A549 (cell line): ENCODE results near the gene NTM. TPM values are rescaled to one million over a fixed set of nuclear protein-coding genes. Genes with fewer than 3 reads are reported as not detected.

Experiments used
- ATAC-seq, 2 experiments: fragments of 200-7000 bp in 1 of 2; fragments of >200 bp in 1 of 2; cut with Nextera tagmentation in 1 of 2; cut with Tn5 transposase in 1 of 2; 3 replicates each; pipeline versions ENCODE4 v1.8.0 to v1.9.1; 2018 to 2020; ENCODE audit warnings: mild to moderate bottlenecking in 1 of 2, moderate library complexity in 1 of 2
- CTCF ChIA-PET: fragments of 300-600 bp; sonication (Branson Sonifier 250); formaldehyde crosslinking; extraction: SDS; loops from one replicate; lab custom pipeline; 2021; ENCODE audit warnings: antibody characterized with exemption, inconsistent platforms; lab: Yijun Ruan, JAX
- POLR2A ChIA-PET: fragments of 350-600 bp; formaldehyde crosslinking; extraction: SDS; loops from one replicate; lab custom pipeline; 2021; ENCODE audit warnings: antibody characterized with exemption, inconsistent platforms; lab: Yijun Ruan, JAX
- DNase-seq, 2 experiments: peaks; one replicate each; pipeline versions ENCODE4 v3.0.0 to v3.0.0-alpha.2; 2011 to 2016; ENCODE audit warnings: low read depth in 1 of 2, low spot score in 1 of 2
- FAIRE-seq: peaks from 2 replicates; lab custom pipeline; 2011; peaks lifted over from hg19 to GRCh38; lab: Jason Lieb, UNC
- H3K27ac ChIP-seq, 2 experiments: fragments of >200 bp; sonication (Bioruptor Twin); formaldehyde crosslinking; 3 replicates each; pipeline ENCODE4 v1.5.1; 2016 to 2017
- H3K4me1 ChIP-seq: fragments of >200 bp; sonication (Bioruptor Twin); formaldehyde crosslinking; 3 replicates; pipeline ENCODE4 v1.6.1; 2016
- H3K4me2 ChIP-seq: fragments of >200 bp; sonication (Bioruptor Twin); formaldehyde crosslinking; 3 replicates; pipeline ENCODE4 v1.6.1; 2016
- H3K4me3 ChIP-seq: fragments of >200 bp; sonication (Bioruptor Twin); formaldehyde crosslinking; 3 replicates; pipeline ENCODE4 v1.5.1; 2016
- H3K9me3 ChIP-seq: fragments of >200 bp; sonication (Bioruptor Twin); formaldehyde crosslinking; 3 replicates; pipeline ENCODE4 v1.6.1; 2016
- CHD2 ChIP-seq: fragments of 150-350 bp; IDR thresholded peaks from 2 replicates; pipeline ENCODE4 v1.6.1; 2014; ENCODE audit warnings: low read length; ENCODE audit not compliant: partially characterized antibody
- EHF ChIP-seq: fragments of 250-450 bp; sonication (Bioruptor Pico); IDR thresholded peaks from 2 replicates; pipeline ENCODE4 v1.5.0; 2020; ENCODE audit warnings: mild to moderate bottlenecking
- EP300 ChIP-seq, 2 experiments: fragments of >200 bp; sonication (Bioruptor Twin); formaldehyde crosslinking; IDR thresholded peaks; 2 replicates in 1 of 2; 3 replicates in 1 of 2; pipeline ENCODE4 v1.6.1; 2016 to 2017
- ESRRA ChIP-seq: fragments of 150-350 bp; IDR thresholded peaks from 2 replicates; pipeline ENCODE4 v1.6.1; 2014; ENCODE audit warnings: mild to moderate bottlenecking, low read length, borderline replicate concordance
- FOSB ChIP-seq: fragments of 250-450 bp; sonication (Bioruptor Pico); IDR thresholded peaks from 2 replicates; pipeline ENCODE4 v1.5.0; 2020; ENCODE audit warnings: mild to moderate bottlenecking, moderate library complexity
- FOXS1 ChIP-seq: fragments of 250-450 bp; sonication (Bioruptor Pico); IDR thresholded peaks from 2 replicates; pipeline ENCODE4 v1.5.0; 2020; ENCODE audit warnings: mild to moderate bottlenecking, moderate library complexity
- GATA3 ChIP-seq: IDR thresholded peaks from 2 replicates; pipeline ENCODE4 v1.6.1; 2012; ENCODE audit warnings: borderline replicate concordance
- HOXA7 ChIP-seq: fragments of 250-450 bp; sonication (Bioruptor Pico); IDR thresholded peaks from 2 replicates; pipeline ENCODE4 v1.5.0; 2020; ENCODE audit warnings: mild to moderate bottlenecking, moderate library complexity
- HOXB13 ChIP-seq: fragments of 250-450 bp; sonication (Bioruptor Pico); IDR thresholded peaks from 2 replicates; pipeline ENCODE4 v1.5.0; 2020; ENCODE audit warnings: low read depth, mild to moderate bottlenecking, moderate library complexity
- HOXB5 ChIP-seq: fragments of 250-450 bp; sonication (Bioruptor Pico); IDR thresholded peaks from 2 replicates; pipeline ENCODE4 v1.5.0; 2020; ENCODE audit warnings: mild to moderate bottlenecking, moderate library complexity
- JUNB ChIP-seq: fragments of >200 bp; sonication (Bioruptor Twin); formaldehyde crosslinking; IDR thresholded peaks from 2 replicates; pipeline ENCODE4 v1.6.1; 2016
- KDM1A ChIP-seq: fragments of 200-600 bp; sonication (generic); IDR thresholded peaks from 2 replicates; pipeline ENCODE4 v1.6.1; 2016; ENCODE audit warnings: low read depth, mild to moderate bottlenecking
- KDM5A ChIP-seq: fragments of 200-600 bp; sonication (generic); IDR thresholded peaks from 2 replicates; pipeline ENCODE4 v1.6.1; 2016; ENCODE audit warnings: antibody characterized with exemption, mild to moderate bottlenecking
- MYC ChIP-seq: IDR thresholded peaks from 2 replicates; pipeline ENCODE4 v1.6.1; 2012; ENCODE audit warnings: mild to moderate bottlenecking, inconsistent platforms, low read length, improper control_type of control experiment, borderline replicate concordance
- NR3C1 ChIP-seq: fragments of >200 bp; sonication (Bioruptor Twin); formaldehyde crosslinking; IDR thresholded peaks from 3 replicates; pipeline ENCODE4 v1.6.1; 2017
- PHF8 ChIP-seq: fragments of 200-600 bp; sonication (generic); IDR thresholded peaks from 2 replicates; pipeline ENCODE4 v1.6.1; 2016; ENCODE audit warnings: low read depth, mild to moderate bottlenecking, antibody characterized with exemption, moderate library complexity, borderline replicate concordance
- REST ChIP-seq: fragments of 200-600 bp; sonication (generic); IDR thresholded peaks from 2 replicates; pipeline ENCODE4 v1.6.1; 2016; ENCODE audit warnings: antibody characterized with exemption, mild to moderate bottlenecking, moderate library complexity
- SMC3 ChIP-seq: fragments of >200 bp; sonication (Bioruptor Twin); formaldehyde crosslinking; IDR thresholded peaks from 3 replicates; pipeline ENCODE4 v1.6.1; 2018; ENCODE audit warnings: inconsistent platforms
- SREBF2 ChIP-seq: fragments of 450-650 bp; IDR thresholded peaks from 2 replicates; pipeline ENCODE4 v1.6.1; 2014; ENCODE audit warnings: mild to moderate bottlenecking, moderate library complexity
- TP53 ChIP-seq: fragments of 250-450 bp; sonication (Bioruptor Pico); IDR thresholded peaks from 2 replicates; pipeline ENCODE4 v1.5.0; 2021; ENCODE audit warnings: mild to moderate bottlenecking, moderate library complexity
- USF2 ChIP-seq: fragments of 450-650 bp; IDR thresholded peaks from 2 replicates; pipeline ENCODE4 v1.6.1; 2014; ENCODE audit warnings: antibody characterized with exemption
- ZC3H11A ChIP-seq: fragments of 450-650 bp; IDR thresholded peaks from 2 replicates; pipeline ENCODE4 v1.6.1; 2014; ENCODE audit warnings: antibody characterized with exemption, mild to moderate bottlenecking
- ZNF302 ChIP-seq: fragments of 250-450 bp; sonication (Bioruptor Pico); IDR thresholded peaks from 2 replicates; pipeline ENCODE4 v1.9.0; 2021; ENCODE audit warnings: inconsistent platforms, mild to moderate bottlenecking, moderate library complexity
- ZSCAN20 ChIP-seq: fragments of 250-450 bp; sonication (Bioruptor Pico); IDR thresholded peaks from 2 replicates; pipeline ENCODE4 v1.8.0; 2022; ENCODE audit warnings: mild to moderate bottlenecking, moderate library complexity
- WGBS: methylation state at CpG from one replicate; pipeline ENCODE4 v1.1.6; 2017; ENCODE audit errors: missing lambda C conversion rate; 5-methylcytosine and 5-hydroxymethylcytosine counted together
- polyA plus RNA-seq, 4 experiments: library from polyadenylated mRNA; depleted of rRNA in 3 of 4; stranded (reverse); fragments of >200 nt; fragmentation: RNase III in 1 of 4; extraction: RNeasy Plus Mini Kit Qiagen cat#74134 plus additional on column Dnase treatment in 1 of 4; gene quantifications; 2 replicates in 3 of 4; 3 replicates in 1 of 4; pipeline ENCODE4 v1.2.3, GENCODE V29; 2011 to 2017
- TF ChIP-seq, protein P1 (sequence below): fragments of 250-450 bp; sonication (Bioruptor Pico); IDR thresholded peaks from 2 replicates; pipeline ENCODE4 v1.5.0; 2020; ENCODE audit warnings: low read depth, mild to moderate bottlenecking, moderate library complexity
- TF ChIP-seq, protein P2 (sequence below): IDR thresholded peaks from 2 replicates; pipeline ENCODE4 v1.6.1; 2012

Gene NTM
- polyA plus RNA-seq, 2 of the 4 experiments (the other 2 are of a cell fraction), result not detected

DNA sequence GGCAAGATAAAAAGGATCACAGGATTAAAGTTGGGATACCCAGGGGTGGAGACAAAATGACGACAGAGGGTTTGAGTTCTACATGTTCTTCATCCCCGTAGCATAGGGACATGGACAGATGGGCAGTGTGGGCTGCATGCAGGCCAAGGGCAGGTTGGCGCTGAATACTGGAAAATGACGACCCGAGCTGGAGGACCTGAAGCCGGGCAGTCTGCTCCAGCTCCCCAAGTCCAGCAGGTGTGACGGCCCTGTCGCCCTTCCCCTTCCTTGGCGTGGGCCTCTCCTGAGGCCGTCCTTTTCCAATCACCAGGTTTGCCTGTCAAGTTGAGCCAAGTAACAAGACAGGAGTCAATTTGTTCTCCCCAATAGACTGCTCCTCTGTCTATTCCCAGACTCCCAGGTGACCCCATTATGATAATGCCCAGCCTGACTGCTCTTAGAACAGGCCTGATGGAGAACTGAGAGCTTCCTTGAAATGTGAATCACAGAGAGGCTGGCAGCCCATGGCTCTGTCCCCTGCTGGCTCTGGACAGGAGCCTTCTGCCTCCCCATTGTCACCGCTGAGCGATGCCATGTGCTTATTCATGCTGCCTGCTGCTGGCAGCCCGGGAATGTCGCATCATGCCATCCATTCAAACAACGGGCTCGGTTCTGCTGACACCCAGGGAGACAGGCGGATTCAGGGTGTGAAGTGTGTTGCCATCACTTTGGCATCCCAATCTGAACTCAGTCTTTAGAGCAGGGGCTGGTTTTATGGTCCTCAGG, 392.1 kb downstream of the NTM start:
- H3K4me3 ChIP-seq, result no peak overlapping the region
- no peak overlapping the region for H3K4me2 ChIP-seq
- CTCF ChIA-PET, result no interaction called here
- H3K9me3 ChIP-seq, result no peaks in the 10 kb centered on the region
- H3K27ac ChIP-seq, result no peak overlapping the region
- 22% methylated on average over 10 of the region's 17 CpGs for WGBS
- ATAC-seq, result no peak
- H3K4me1 ChIP-seq, result no peaks in the 10 kb centered on the region
- no peak for TF ChIP-seq MYC
- TF ChIP-seq EP300 (IDR thresholded peaks at IDR 0.05), result no peak
- TF ChIP-seq TP53 (CRISPR knock-in tag), result no peak
- TF ChIP-seq KDM1A, result no peak
- no peak for TF ChIP-seq ZC3H11A
- TF ChIP-seq SMC3, result no peak
- no peak for TF ChIP-seq REST
- TF ChIP-seq JUNB, result no peak
- no peak for TF ChIP-seq ZSCAN20 (CRISPR knock-in tag)
- no peak for TF ChIP-seq HOXB5
- TF ChIP-seq KDM5A, result no peak
- no peak for TF ChIP-seq PHF8
- TF ChIP-seq, protein P1, sequence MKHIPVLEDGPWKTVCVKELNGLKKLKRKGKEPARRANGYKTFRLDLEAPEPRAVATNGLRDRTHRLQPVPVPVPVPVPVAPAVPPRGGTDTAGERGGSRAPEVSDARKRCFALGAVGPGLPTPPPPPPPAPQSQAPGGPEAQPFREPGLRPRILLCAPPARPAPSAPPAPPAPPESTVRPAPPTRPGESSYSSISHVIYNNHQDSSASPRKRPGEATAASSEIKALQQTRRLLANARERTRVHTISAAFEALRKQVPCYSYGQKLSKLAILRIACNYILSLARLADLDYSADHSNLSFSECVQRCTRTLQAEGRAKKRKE (CRISPR knock-in tag), result no peak
- TF ChIP-seq, protein P2, sequence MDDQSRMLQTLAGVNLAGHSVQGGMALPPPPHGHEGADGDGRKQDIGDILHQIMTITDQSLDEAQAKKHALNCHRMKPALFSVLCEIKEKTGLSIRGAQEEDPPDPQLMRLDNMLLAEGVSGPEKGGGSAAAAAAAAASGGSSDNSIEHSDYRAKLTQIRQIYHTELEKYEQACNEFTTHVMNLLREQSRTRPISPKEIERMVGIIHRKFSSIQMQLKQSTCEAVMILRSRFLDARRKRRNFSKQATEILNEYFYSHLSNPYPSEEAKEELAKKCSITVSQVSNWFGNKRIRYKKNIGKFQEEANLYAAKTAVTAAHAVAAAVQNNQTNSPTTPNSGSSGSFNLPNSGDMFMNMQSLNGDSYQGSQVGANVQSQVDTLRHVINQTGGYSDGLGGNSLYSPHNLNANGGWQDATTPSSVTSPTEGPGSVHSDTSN, result no peak
- TF ChIP-seq SREBF2, result no peak
- no peak for TF ChIP-seq ESRRA
- no peak for TF ChIP-seq GATA3
- TF ChIP-seq EHF (CRISPR knock-in tag), result no peak
- TF ChIP-seq HOXA7 (CRISPR knock-in tag), result no peak
- TF ChIP-seq CHD2, result no peak
- TF ChIP-seq, all 56 proteins: peak for 0
- FAIRE-seq, result no peak
- no peak for DNase-seq
- POLR2A ChIA-PET, result no interaction called here

DNA sequence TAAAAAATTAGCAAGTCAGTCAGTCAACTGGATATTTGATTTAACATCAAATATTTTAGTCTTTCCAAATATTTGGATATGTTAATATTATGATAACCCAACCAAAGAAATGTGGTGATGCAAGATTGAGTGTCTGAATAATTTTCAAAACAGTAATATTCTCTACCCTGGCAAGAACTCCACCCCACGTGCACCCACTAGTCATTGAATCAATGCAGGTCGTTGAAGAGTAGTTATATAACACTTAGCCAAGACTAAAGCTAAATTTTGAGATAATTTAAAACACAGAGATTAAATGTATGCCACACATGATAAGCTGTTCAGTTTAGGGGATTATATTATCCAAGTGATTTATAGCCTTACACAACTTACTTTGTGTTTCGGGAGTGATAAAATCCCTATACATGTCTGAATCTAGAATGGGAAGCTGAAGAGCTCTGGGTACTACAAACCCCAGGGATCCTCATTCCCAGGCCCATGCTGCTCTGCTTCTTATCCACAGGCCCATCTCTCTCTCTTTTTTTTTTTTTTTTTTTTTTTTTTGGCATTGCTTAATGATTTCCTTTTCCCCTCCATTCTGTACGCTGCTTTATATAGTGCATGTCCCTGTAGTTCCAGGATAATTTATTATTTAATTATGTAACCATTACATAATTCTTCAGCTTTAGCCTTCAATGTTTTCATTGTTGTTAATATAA, 392.9 kb downstream of the NTM start:
- CTCF ChIA-PET, result interaction anchor here (0.6 kb wide), 1 partner anchor 25 kb away, joined by 4 read pairs; no protein-coding TSS in a partner anchor
- Histone ChIP-seq H3K4me3 (no peak overlapping the region), H3K9me3 (no peaks in the 10 kb centered on the region), H3K4me1 (no peaks in the 10 kb centered on the region), H3K4me2 (no peak overlapping the region), H3K27ac (no peak overlapping the region)
- DNase-seq (no peak), FAIRE-seq (no peak), ATAC-seq (no peak)
- WGBS, result 24% methylated on average over 4 of the region's 4 CpGs
- POLR2A ChIA-PET, result no interaction called here
- TF ChIP-seq ZSCAN20 (CRISPR knock-in tag) (no peak), REST (no peak), USF2 (no peak), FOSB (CRISPR knock-in tag) (no peak), FOXS1 (CRISPR knock-in tag) (no peak), ZNF302 (CRISPR knock-in tag) (no peak), HOXB13 (CRISPR knock-in tag) (no peak), NR3C1 (no peak)
- TF ChIP-seq, protein P2, result no peak
